GM19397 (cell line): Measurements from ENCODE around the gene PSRC1.
A peak's percentile ranks its signal among the peaks of the same experiment; 100 is the strongest.
"Not testable (repeated sequence)": the region's sequence is repeated elsewhere in the genome, so short reads cannot be mapped to it uniquely, and the experiment has no call there.

Source experiments
- ATAC-seq: cut with Tn5 transposase; IDR thresholded peaks from one replicate; pipeline ENCODE4 v1.9.1; 2021; ENCODE audit warnings: mild to moderate bottlenecking, moderate library complexity; ENCODE audit not compliant: unreplicated experiment

PSRC1 gene

GRCh38 chr1:109296782-109297181, 13.8 kb upstream of the PSRC1 start:
- no peak for ATAC-seq

GRCh38 chr1:109295712-109296415, 12.9 kb upstream of the PSRC1 start:
- ATAC-seq: no peak

GRCh38 chr1:109294481-109294880, 11.5 kb upstream of the PSRC1 start:
- no peak for ATAC-seq

GRCh38 chr1:109293026-109293425, 10.1 kb upstream of the PSRC1 start:
- ATAC-seq: no peak

GRCh38 chr1:109292364-109292763, 9.4 kb upstream of the PSRC1 start:
- no peak for ATAC-seq

GRCh38 chr1:109290998-109291397, 8.1 kb upstream of the PSRC1 start:
- ATAC-seq: no peak

GRCh38 chr1:109290137-109290536, 7.2 kb upstream of the PSRC1 start:
- ATAC-seq: no peak

GRCh38 chr1:109286762-109287161, 3.8 kb upstream of the PSRC1 start:
- not testable (repeated sequence) for ATAC-seq

GRCh38 chr1:109283748-109284600, 1.0 kb upstream of the PSRC1 start:
- no peak for ATAC-seq

- no peak for ATAC-seq
Observed at GRCh38 chr1:109282497-109282951, 421 bp downstream of the PSRC1 start.

- no peak for ATAC-seq
Observed at GRCh38 chr1:109281680-109282496, 1.1 kb downstream of the PSRC1 start.

- no peak for ATAC-seq
Observed at GRCh38 chr1:109280862-109281261, 2.1 kb downstream of the PSRC1 start.

- ATAC-seq: no peak
Observed at GRCh38 chr1:109279615-109280278, 3.2 kb downstream of the PSRC1 start.

GRCh38 chr1:109277434-109278204, 5.3 kb downstream of the PSRC1 start:
- peak; percentile 64 for ATAC-seq

GRCh38 chr1:109275706-109276345, 7.1 kb downstream of the PSRC1 start:
- no peak for ATAC-seq

GRCh38 chr1:109274533-109275476, 8.1 kb downstream of the PSRC1 start:
- no peak for ATAC-seq

- ATAC-seq: no peak
Observed at GRCh38 chr1:109273570-109274288, 9.2 kb downstream of the PSRC1 start.
